ENCODE data around the gene ABI1. TPM values are rescaled to one million over a fixed set of nuclear protein-coding genes. Genes with fewer than 3 reads are reported as not detected.

ABI1 gene
- total and polyA plus RNA-seq, 8 donors = 11.7 to 71.0 (median 22.7) TPM

DNA sequence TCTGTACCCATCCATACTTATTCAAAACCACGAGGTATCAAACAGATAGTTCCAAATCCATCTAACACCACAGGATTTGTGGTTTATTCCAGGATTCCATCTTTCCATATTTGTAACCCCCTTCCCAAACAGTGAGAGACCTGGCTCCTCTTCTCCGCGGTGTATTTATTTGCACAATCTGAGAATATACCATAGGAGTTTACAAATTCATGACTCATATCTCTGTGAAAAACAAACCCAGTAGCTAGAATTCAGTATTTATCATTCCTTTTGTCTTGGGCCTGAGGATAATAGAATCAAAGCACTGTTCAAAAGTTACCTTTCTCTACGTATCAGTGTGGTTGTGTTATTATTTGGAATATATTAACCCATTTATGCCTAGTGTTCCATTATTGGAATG lies 131.4 kb downstream of the ABI1 start:
- peaks cover 9 to 78% (median 50%) of the 10 kb centered on the region in 4 donors for H3K36me3 ChIP-seq
- no peak overlapping the region for H3K27ac ChIP-seq
- no peak overlapping the region for H3K4me3 ChIP-seq
- WGBS, 5 donors = 70 to 89% (median 84%) methylated on average over 4 of the region's 4 CpGs
- intact Hi-C loops (cut with DNase I; ENCODE audit: low total_unique reads) = no loop called here
- H3K9me3 ChIP-seq = no peaks in the 10 kb centered on the region
- TF ChIP-seq, protein P1, sequence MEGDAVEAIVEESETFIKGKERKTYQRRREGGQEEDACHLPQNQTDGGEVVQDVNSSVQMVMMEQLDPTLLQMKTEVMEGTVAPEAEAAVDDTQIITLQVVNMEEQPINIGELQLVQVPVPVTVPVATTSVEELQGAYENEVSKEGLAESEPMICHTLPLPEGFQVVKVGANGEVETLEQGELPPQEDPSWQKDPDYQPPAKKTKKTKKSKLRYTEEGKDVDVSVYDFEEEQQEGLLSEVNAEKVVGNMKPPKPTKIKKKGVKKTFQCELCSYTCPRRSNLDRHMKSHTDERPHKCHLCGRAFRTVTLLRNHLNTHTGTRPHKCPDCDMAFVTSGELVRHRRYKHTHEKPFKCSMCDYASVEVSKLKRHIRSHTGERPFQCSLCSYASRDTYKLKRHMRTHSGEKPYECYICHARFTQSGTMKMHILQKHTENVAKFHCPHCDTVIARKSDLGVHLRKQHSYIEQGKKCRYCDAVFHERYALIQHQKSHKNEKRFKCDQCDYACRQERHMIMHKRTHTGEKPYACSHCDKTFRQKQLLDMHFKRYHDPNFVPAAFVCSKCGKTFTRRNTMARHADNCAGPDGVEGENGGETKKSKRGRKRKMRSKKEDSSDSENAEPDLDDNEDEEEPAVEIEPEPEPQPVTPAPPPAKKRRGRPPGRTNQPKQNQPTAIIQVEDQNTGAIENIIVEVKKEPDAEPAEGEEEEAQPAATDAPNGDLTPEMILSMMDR (IDR thresholded peaks at IDR 0.05) = no peak
- no peak for TF ChIP-seq POLR2A (IDR thresholded peaks at IDR 0.05)
- no peak for TF ChIP-seq POLR2AphosphoS5 (IDR thresholded peaks at IDR 0.05)
- no peak for TF ChIP-seq EP300 (IDR thresholded peaks at IDR 0.05)
- no peaks in the 10 kb centered on the region for H3K27me3 ChIP-seq
- H3K4me1 ChIP-seq = peaks cover 0 to 6% (median 4%) of the 10 kb centered on the region in 4 donors
- no peak for DNase-seq

DNA sequence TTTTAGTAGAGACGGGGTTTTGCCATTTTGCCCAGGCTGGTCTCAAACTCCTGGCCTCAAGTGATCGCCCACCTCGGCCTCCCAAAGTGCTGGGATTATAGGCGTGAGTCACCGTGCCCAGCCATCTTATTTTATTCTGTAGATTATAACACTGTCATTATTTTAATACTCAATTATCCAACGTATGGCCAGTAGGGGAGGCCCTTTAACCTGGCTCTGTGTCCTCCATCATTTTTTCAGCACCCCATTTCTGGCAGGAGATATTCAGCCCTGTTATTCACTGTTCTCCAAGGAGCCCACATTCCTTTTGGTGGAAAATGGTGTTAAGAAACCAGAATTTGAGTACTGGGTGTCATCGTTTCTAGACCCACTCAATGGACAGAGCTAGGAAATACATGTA lies 131.8 kb downstream of the ABI1 start:
- no peaks in the 10 kb centered on the region for H3K9me3 ChIP-seq
- 90 to 95% (median 91%) methylated on average over 7 of the region's 7 CpGs for WGBS, 5 donors
- TF ChIP-seq POLR2AphosphoS5 (IDR thresholded peaks at IDR 0.05) (no peak), POLR2A (IDR thresholded peaks at IDR 0.05) (no peak), EP300 (IDR thresholded peaks at IDR 0.05) (no peak)
- TF ChIP-seq, protein P1 (IDR thresholded peaks at IDR 0.05) = no peak
- intact Hi-C loops (cut with DNase I; ENCODE audit: low total_unique reads) = no loop called here
- H3K4me1 ChIP-seq = peaks cover 0 to 3% (median 2%) of the 10 kb centered on the region in 4 donors
- H3K4me3 ChIP-seq = no peak overlapping the region
- H3K27ac ChIP-seq = no peak overlapping the region
- H3K36me3 ChIP-seq = peaks cover 9 to 78% (median 54%) of the 10 kb centered on the region in 4 donors
- H3K27me3 ChIP-seq = no peaks in the 10 kb centered on the region
- no peak for DNase-seq

DNA sequence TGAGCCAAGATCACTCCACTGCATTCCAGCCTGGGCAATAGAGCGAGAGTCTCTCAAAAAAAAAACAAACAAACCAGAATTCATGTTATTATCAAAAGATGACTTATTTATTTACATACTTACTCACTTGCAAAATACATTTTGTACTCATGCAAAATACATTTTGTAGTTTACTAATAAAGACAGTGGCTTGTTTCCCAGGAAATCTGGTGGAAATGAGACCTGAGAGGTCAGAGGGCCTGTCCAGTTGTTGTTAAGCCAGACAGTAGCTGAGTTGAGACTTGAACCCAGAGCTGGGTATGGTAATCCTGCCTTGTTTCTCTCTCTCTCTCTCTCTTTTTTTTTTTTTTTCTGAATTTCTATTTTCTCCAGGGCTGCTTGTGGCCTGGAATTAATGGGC lies 133.8 kb downstream of the ABI1 start:
- Histone ChIP-seq H3K9me3 (no peaks in the 10 kb centered on the region), H3K4me3 (no peak overlapping the region), H3K4me1 (no peaks in the 10 kb centered on the region), H3K27me3 (no peaks in the 10 kb centered on the region), H3K27ac (no peak overlapping the region), H3K36me3 (peaks cover 12 to 72% (median 60%) of the 10 kb centered on the region in 4 donors)
- TF ChIP-seq POLR2A (IDR thresholded peaks at IDR 0.05) (no peak), POLR2AphosphoS5 (IDR thresholded peaks at IDR 0.05) (no peak), EP300 (IDR thresholded peaks at IDR 0.05) (no peak)
- TF ChIP-seq, protein P1 (IDR thresholded peaks at IDR 0.05) = no peak
- WGBS, 5 donors = 95 to 100% (median 100%) methylated on average over 1 of the region's 1 CpG
- intact Hi-C loops (cut with DNase I; ENCODE audit: low total_unique reads) = no loop called here
- no peak for DNase-seq

DNA sequence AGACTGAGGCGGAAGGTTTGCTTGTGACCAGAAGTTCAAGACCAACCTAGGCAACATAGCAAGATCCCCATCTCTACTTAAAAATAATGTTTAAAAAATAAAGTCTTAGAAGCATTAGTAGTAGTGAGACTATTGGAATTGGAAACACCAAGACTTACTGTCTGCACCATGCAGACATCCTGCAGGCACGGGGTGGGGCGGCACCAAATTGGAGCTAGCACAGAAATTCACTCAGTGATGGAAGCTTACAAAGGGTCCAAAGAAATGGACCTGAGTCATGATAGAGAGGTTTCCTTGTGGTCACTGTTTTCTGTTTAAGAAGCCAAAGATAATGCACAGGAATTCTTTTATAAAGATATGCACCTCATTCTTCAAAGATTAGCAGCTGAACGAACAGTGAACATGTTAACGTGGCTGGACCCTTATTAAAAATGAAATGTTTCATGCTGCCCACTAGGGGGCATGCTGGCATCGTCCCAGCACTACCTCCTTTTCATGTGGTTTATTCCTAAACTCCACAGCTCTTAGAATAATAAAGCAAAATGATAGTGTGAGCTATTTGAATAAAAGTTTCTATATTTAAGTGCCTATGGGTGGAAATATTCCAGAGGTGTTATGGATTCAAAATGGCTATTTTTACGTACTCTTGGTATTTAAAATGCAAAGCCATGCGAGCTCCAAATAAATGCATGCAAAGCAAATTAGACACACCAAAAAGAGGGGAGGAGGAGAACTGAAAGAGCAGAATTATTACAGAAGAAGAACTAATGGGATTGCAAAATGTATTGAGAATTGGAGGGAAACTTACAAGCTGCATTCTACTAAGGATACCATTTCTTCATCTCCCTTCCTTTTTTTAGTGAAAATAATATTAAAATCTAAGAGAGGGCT lies 134.7 kb downstream of the ABI1 start:
- TF ChIP-seq EP300 (IDR thresholded peaks at IDR 0.05) = no peak
- TF ChIP-seq, protein P1 (IDR thresholded peaks at IDR 0.05) = peak in 5 of 7 experiments; percentile 47 to 92 (median 70)
- no peak for TF ChIP-seq POLR2A (IDR thresholded peaks at IDR 0.05)
- TF ChIP-seq POLR2AphosphoS5 (IDR thresholded peaks at IDR 0.05) = peak in 1 of 3 donors; percentile 42
- Histone ChIP-seq H3K9me3 (no peaks in the 10 kb centered on the region), H3K4me3 (no peak overlapping the region), H3K36me3 (peaks cover 12 to 71% (median 62%) of the 10 kb centered on the region in 4 donors), H3K4me1 (no peaks in the 10 kb centered on the region), H3K27me3 (no peaks in the 10 kb centered on the region), H3K27ac (no peak overlapping the region)
- DNase-seq = peak; percentile 70 to 86
- intact Hi-C loops (cut with DNase I; ENCODE audit: low total_unique reads) = no loop called here
- WGBS, 5 donors = 52 to 58% (median 56%) methylated on average over 8 of the region's 8 CpGs
